ENCODE measurements around the gene SLC17A5.

Gene SLC17A5

DNA sequence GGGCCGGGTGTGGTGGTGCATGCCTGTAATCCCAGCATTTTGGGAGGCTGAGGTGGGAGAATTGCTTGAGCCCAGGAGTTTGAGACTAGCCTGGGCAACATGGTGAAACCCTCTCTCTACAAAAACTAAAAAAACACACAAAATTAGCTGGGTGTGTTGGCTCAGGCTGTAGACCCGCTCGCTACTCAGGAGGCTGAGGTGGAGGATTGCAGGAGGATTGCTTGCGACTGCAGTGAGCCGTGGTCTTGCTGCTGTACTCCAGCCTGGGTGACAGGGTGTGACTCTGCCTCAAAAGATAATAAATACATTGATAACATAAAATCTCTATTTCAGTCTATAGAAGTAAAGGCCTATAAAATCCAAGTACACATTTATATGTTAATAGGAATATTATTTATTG, 49.3 kb downstream of the SLC17A5 start:
- Histone ChIP-seq H3K9me2 (ENCODE audit: low read depth, low read length) (no peaks in the 10 kb centered on the region), H3K4me3 (ENCODE audit: low read depth, low read length, poor library complexity, severe bottlenecking) (no peak overlapping the region), H3F3A (ENCODE audit: insufficient read depth, low read length) (no peaks in the 10 kb centered on the region), H3K79me2 (ENCODE audit: insufficient read depth, low read length) (no peaks in the 10 kb centered on the region), H3K27ac (ENCODE audit: low read depth, low read length, poor library complexity, severe bottlenecking) (no peak overlapping the region), H3K4me2 (ENCODE audit: low read length) (no peak overlapping the region), H3K36me3 (ENCODE audit: insufficient read depth, low read length) (peaks cover 4% of the 10 kb centered on the region; the same call in 1 of the 2 replicates), H3K9me3 (ENCODE audit: low read length) (no peaks in the 10 kb centered on the region), H2AFZ (ENCODE audit: low read length) (no peak overlapping the region), H3K4me1 (ENCODE audit: insufficient read depth, low read length, severe bottlenecking) (no peaks in the 10 kb centered on the region), H4K20me1 (ENCODE audit: insufficient read depth, low read length) (no peaks in the 10 kb centered on the region), H3K9ac (ENCODE audit: low read length) (no peak overlapping the region), H3K27me3 (ENCODE audit: insufficient read depth, low read length) (no peaks in the 10 kb centered on the region)
- no peak for TF ChIP-seq EZH2 (IDR thresholded peaks at IDR 0.05; ENCODE audit: borderline replicate concordance, low read length)
- TF ChIP-seq, protein P1, sequence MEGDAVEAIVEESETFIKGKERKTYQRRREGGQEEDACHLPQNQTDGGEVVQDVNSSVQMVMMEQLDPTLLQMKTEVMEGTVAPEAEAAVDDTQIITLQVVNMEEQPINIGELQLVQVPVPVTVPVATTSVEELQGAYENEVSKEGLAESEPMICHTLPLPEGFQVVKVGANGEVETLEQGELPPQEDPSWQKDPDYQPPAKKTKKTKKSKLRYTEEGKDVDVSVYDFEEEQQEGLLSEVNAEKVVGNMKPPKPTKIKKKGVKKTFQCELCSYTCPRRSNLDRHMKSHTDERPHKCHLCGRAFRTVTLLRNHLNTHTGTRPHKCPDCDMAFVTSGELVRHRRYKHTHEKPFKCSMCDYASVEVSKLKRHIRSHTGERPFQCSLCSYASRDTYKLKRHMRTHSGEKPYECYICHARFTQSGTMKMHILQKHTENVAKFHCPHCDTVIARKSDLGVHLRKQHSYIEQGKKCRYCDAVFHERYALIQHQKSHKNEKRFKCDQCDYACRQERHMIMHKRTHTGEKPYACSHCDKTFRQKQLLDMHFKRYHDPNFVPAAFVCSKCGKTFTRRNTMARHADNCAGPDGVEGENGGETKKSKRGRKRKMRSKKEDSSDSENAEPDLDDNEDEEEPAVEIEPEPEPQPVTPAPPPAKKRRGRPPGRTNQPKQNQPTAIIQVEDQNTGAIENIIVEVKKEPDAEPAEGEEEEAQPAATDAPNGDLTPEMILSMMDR (IDR thresholded peaks at IDR 0.05; ENCODE audit: low read length) = no peak

GRCh38 chr6:73604020-73604419, 49.8 kb downstream of the SLC17A5 start:
- no peak overlapping the region for H2AFZ ChIP-seq (ENCODE audit: low read length)
- H3F3A ChIP-seq (ENCODE audit: insufficient read depth, low read length) = no peaks in the 10 kb centered on the region
- no peaks in the 10 kb centered on the region for H3K9me2 ChIP-seq (ENCODE audit: low read depth, low read length)
- H3K4me3 ChIP-seq (ENCODE audit: low read depth, low read length, poor library complexity, severe bottlenecking) = no peak overlapping the region
- H3K4me2 ChIP-seq (ENCODE audit: low read length) = no peak overlapping the region
- no peaks in the 10 kb centered on the region for H3K27me3 ChIP-seq (ENCODE audit: insufficient read depth, low read length)
- no peak overlapping the region for H3K27ac ChIP-seq (ENCODE audit: low read depth, low read length, poor library complexity, severe bottlenecking)
- no peaks in the 10 kb centered on the region for H3K79me2 ChIP-seq (ENCODE audit: insufficient read depth, low read length)
- no peaks in the 10 kb centered on the region for H3K4me1 ChIP-seq (ENCODE audit: insufficient read depth, low read length, severe bottlenecking)
- no peaks in the 10 kb centered on the region for H3K36me3 ChIP-seq (ENCODE audit: insufficient read depth, low read length)
- no peaks in the 10 kb centered on the region for H3K9me3 ChIP-seq (ENCODE audit: low read length)
- no peak overlapping the region for H3K9ac ChIP-seq (ENCODE audit: low read length)
- no peaks in the 10 kb centered on the region for H4K20me1 ChIP-seq (ENCODE audit: insufficient read depth, low read length)
- TF ChIP-seq, protein P1 (IDR thresholded peaks at IDR 0.05; ENCODE audit: low read length) = no peak
- TF ChIP-seq EZH2 (IDR thresholded peaks at IDR 0.05; ENCODE audit: borderline replicate concordance, low read length) = no peak

DNA sequence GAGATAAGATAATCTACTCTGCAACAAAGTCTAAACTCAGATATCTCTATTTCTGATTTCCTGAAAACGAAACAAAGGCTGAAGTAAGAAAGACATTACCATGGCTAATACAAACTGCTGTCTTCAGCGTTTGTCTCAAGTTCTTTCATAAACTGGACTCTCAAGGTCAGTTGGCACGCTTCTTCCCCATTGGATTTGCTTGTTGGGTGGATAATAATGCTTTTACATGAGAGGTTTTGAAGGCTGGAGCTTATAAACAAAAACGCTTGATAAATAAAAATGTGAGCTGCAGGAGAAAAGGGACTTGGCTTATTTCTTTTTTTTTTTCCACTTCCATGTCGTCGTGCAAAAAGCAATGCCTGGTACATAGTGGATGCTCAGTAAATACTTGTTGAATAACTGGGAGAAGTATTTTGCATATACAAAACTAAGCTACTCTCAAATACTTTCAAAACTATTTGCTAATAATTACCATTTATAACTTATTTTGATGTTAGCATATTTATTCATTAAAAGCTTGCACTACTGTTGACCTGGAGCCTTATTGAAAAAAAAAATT, 67.3 kb downstream of the SLC17A5 start:
- peak overlapping the region; percentile 70 for H3K4me2 ChIP-seq (ENCODE audit: low read length)
- H3K4me3 ChIP-seq (ENCODE audit: low read depth, low read length, poor library complexity, severe bottlenecking) = peak overlapping the region; percentile 53
- H3F3A ChIP-seq (ENCODE audit: insufficient read depth, low read length) = no peaks in the 10 kb centered on the region
- peaks cover 23% of the 10 kb centered on the region for H3K4me1 ChIP-seq (ENCODE audit: insufficient read depth, low read length, severe bottlenecking)
- H3K36me3 ChIP-seq (ENCODE audit: insufficient read depth, low read length) = no peaks in the 10 kb centered on the region
- peak overlapping the region; percentile 70 for H3K9ac ChIP-seq (ENCODE audit: low read length)
- no peak for TF ChIP-seq EZH2 (IDR thresholded peaks at IDR 0.05; ENCODE audit: borderline replicate concordance, low read length)
- TF ChIP-seq, protein P1 (IDR thresholded peaks at IDR 0.05; ENCODE audit: low read length) = no peak
- no peaks in the 10 kb centered on the region for H3K9me2 ChIP-seq (ENCODE audit: low read depth, low read length)
- peak overlapping the region; percentile 10 for H2AFZ ChIP-seq (ENCODE audit: low read length)
- no peaks in the 10 kb centered on the region for H3K79me2 ChIP-seq (ENCODE audit: insufficient read depth, low read length)
- peak overlapping the region; percentile 91 for H3K27ac ChIP-seq (ENCODE audit: low read depth, low read length, poor library complexity, severe bottlenecking)
- no peaks in the 10 kb centered on the region for H3K27me3 ChIP-seq (ENCODE audit: insufficient read depth, low read length)
- H3K9me3 ChIP-seq (ENCODE audit: low read length) = no peaks in the 10 kb centered on the region
- H4K20me1 ChIP-seq (ENCODE audit: insufficient read depth, low read length) = no peaks in the 10 kb centered on the region

Measured in OCI-LY1 (cell line).